Measurements from ENCODE around the gene MMP17.

The MMP17 gene

GRCh38 chr12:131869871-131870418 lies 41.8 kb downstream of the MMP17 start:
- Histone ChIP-seq H2AFZ (ENCODE audit: low read length) (no peak overlapping the region), H3F3A (ENCODE audit: insufficient read depth, low read length) (no peaks in the 10 kb centered on the region), H3K36me3 (replicated peaks; ENCODE audit: insufficient read depth, low read length) (no peaks in the 10 kb centered on the region), H3K4me1 (ENCODE audit: low read length) (no peaks in the 10 kb centered on the region), H3K79me2 (ENCODE audit: low read length) (no peaks in the 10 kb centered on the region), H3K9me2 (replicated peaks; ENCODE audit: insufficient read depth, low read length) (no peaks in the 10 kb centered on the region), H3K27ac (ENCODE audit: low read length) (no peak overlapping the region), H3K4me3 (ENCODE audit: low read length) (no peak overlapping the region), H3K9ac (ENCODE audit: low read length) (no peak overlapping the region), H3K9me3 (replicated peaks; ENCODE audit: insufficient read depth, low read length) (no peaks in the 10 kb centered on the region), H4K20me1 (ENCODE audit: insufficient read depth, low read length) (no peaks in the 10 kb centered on the region), H3K27me3 (replicated peaks; ENCODE audit: insufficient read depth, low read length) (no peaks in the 10 kb centered on the region), H3K4me2 (ENCODE audit: low read depth, low read length) (no peak overlapping the region)
- no peak for DNase-seq
- no peak for TF ChIP-seq CTCF (IDR thresholded peaks at IDR 0.05; ENCODE audit: low read length)
- TF ChIP-seq EZH2phosphoT487 (IDR thresholded peaks at IDR 0.05; ENCODE audit: low read length): no peak
- no peak for TF ChIP-seq EZH2 (optimal IDR thresholded peaks at IDR 0.05; ENCODE audit: low read depth, low read length)

GRCh38 chr12:131871677-131872076 lies 43.5 kb downstream of the MMP17 start:
- H3K79me2 ChIP-seq (ENCODE audit: low read length): no peaks in the 10 kb centered on the region
- H4K20me1 ChIP-seq (ENCODE audit: insufficient read depth, low read length): no peaks in the 10 kb centered on the region
- no peaks in the 10 kb centered on the region for H3K9me3 ChIP-seq (replicated peaks; ENCODE audit: insufficient read depth, low read length)
- TF ChIP-seq EZH2phosphoT487 (IDR thresholded peaks at IDR 0.05; ENCODE audit: low read length) (no peak), EZH2 (optimal IDR thresholded peaks at IDR 0.05; ENCODE audit: low read depth, low read length) (no peak), CTCF (IDR thresholded peaks at IDR 0.05; ENCODE audit: low read length) (no peak)
- H2AFZ ChIP-seq (ENCODE audit: low read length): no peak overlapping the region
- no peaks in the 10 kb centered on the region for H3K27me3 ChIP-seq (replicated peaks; ENCODE audit: insufficient read depth, low read length)
- H3K27ac ChIP-seq (ENCODE audit: low read length): no peak overlapping the region
- H3K4me2 ChIP-seq (ENCODE audit: low read depth, low read length): no peak overlapping the region
- H3K4me1 ChIP-seq (ENCODE audit: low read length): no peaks in the 10 kb centered on the region
- no peak for DNase-seq
- no peaks in the 10 kb centered on the region for H3K9me2 ChIP-seq (replicated peaks; ENCODE audit: insufficient read depth, low read length)
- H3K4me3 ChIP-seq (ENCODE audit: low read length): no peak overlapping the region
- H3K9ac ChIP-seq (ENCODE audit: low read length): no peak overlapping the region
- no peaks in the 10 kb centered on the region for H3F3A ChIP-seq (ENCODE audit: insufficient read depth, low read length)
- H3K36me3 ChIP-seq (replicated peaks; ENCODE audit: insufficient read depth, low read length): no peaks in the 10 kb centered on the region

GRCh38 chr12:131872154-131873051 lies 44.2 kb downstream of the MMP17 start:
- H3K27ac ChIP-seq (ENCODE audit: low read length): no peak overlapping the region
- no peak for DNase-seq
- TF ChIP-seq EZH2 (optimal IDR thresholded peaks at IDR 0.05; ENCODE audit: low read depth, low read length): no peak
- no peak for TF ChIP-seq CTCF (IDR thresholded peaks at IDR 0.05; ENCODE audit: low read length)
- no peak for TF ChIP-seq EZH2phosphoT487 (IDR thresholded peaks at IDR 0.05; ENCODE audit: low read length)
- H3K4me3 ChIP-seq (ENCODE audit: low read length): no peak overlapping the region
- H3K36me3 ChIP-seq (replicated peaks; ENCODE audit: insufficient read depth, low read length): no peaks in the 10 kb centered on the region
- H3F3A ChIP-seq (ENCODE audit: insufficient read depth, low read length): no peaks in the 10 kb centered on the region
- no peaks in the 10 kb centered on the region for H3K27me3 ChIP-seq (replicated peaks; ENCODE audit: insufficient read depth, low read length)
- H3K9ac ChIP-seq (ENCODE audit: low read length): no peak overlapping the region
- H3K4me2 ChIP-seq (ENCODE audit: low read depth, low read length): no peak overlapping the region
- H3K9me2 ChIP-seq (replicated peaks; ENCODE audit: insufficient read depth, low read length): no peaks in the 10 kb centered on the region
- no peaks in the 10 kb centered on the region for H3K4me1 ChIP-seq (ENCODE audit: low read length)
- no peak overlapping the region for H2AFZ ChIP-seq (ENCODE audit: low read length)
- no peaks in the 10 kb centered on the region for H3K79me2 ChIP-seq (ENCODE audit: low read length)
- H3K9me3 ChIP-seq (replicated peaks; ENCODE audit: insufficient read depth, low read length): no peaks in the 10 kb centered on the region
- no peaks in the 10 kb centered on the region for H4K20me1 ChIP-seq (ENCODE audit: insufficient read depth, low read length)
